GM20431 (cell line): ENCODE results near the gene CPNE1.

Source experiments
- in situ Hi-C: fragments of 300-500 bp; cut with MseI, MboI; formaldehyde crosslinking; loops from one replicate; pipeline ENCODE4 v1.15.0; 2020; ENCODE audit warnings: low sequenced_read_pairs; ENCODE audit not compliant: unreplicated experiment

The CPNE1 gene

DNA sequence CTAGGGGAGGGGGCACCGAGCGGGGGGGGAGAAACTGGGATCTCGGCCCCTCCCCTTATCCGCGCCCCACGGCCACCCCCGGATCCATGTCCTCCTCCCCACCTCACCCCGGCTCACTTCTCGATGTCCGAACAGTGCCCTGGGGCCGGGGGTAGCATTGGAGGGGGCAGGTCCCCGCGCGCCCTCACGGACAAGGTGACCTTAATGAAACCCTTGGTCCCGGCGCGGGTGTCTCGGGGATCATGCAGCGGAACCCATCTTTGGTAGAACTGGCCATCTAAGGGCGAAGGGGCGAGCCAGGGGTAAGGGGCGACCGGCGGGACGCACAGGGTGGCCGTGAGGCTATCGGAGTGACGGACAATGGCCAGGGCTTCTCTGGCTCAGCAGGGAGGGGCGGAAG lies 62.7 kb downstream of the CPNE1 start:
- in situ Hi-C loops = no loop called here

DNA sequence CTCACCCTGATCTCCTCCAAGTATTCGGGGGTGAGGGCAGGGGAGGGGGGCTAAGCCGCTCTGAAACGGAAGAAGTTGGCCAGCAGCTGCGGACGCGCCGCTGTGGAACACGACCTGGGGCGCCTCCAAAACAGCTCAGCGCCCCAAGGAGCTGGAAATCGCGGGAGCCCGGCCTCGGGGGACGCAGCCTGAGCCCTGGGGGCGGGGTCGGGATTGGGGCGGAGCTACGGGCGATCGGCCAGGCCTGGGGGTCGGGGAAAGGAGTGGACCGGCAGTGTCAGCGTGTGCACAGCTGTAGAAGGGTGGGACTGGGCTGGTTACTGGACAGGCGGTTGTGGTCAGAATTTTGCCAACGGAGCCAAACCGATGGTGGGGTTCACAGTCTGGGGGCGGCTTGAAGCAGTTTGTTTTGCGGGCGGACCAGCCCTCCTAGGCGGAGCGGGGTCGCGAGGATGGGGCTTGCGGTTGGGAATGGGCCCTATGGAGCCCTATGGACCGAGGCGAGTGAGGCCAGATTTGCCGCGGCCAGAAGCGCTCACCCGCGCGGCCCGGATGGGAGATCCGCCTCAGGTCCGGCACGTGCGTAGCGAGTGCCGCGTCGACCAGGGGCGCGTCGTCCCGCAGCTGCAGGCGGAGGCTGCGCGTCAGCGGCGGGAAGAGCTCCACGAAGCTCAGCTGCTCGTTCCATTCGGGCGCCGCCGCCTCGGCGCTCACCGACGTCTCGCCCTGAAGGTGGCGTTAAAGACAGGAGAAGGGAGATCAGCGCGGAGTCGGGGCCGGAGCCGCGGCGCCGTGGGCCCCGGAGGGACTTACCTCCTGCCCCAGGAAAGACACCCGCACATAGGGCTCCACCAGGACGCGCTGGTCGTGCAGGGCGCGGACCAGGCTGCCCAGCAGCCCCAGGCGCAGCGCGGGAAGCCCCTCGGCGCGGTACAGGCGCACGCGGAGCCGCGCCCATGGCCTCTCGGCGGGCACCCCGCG lies 63.4 kb downstream of the CPNE1 start:
- in situ Hi-C loops = no loop called here

DNA sequence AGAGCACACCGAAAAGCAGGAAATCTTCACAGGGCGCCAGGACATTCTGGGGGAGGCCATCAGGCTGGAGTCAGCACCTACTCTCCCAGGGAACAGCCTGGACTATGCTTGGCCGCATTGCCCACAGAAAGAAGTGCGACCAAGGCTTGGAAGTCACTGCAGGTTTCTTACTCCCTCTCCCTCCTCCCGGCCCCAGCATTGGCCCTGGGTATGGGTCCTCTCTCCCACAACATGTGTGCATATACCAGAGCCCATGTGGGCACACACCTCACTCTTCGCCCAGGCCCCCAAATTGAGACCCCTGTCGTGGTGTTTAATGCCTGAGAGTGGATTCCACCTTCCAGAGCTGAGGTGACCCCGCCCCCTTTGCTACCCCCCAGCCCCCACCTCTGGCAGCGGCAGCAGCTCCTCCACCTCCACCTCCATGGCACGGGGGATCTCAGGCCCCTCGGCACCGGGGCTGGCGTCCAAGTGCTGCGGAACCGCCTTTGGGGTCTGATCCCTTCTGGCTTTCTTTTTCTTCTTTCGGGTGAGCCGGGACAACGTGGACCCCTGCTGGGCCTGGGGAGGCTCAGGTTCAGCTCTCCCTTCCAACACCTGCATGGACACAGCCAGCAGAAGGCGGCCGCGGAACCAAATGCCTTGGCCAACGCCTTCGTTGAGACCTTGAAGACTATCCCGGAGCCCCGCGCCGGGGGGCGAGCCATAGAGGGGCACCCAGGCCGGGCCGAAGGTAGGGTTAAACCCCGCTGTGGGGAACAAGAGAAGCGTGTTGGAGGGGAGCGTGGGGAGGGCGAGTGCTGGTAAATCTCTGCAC lies 64.3 kb downstream of the CPNE1 start:
- in situ Hi-C loops = no loop called here

DNA sequence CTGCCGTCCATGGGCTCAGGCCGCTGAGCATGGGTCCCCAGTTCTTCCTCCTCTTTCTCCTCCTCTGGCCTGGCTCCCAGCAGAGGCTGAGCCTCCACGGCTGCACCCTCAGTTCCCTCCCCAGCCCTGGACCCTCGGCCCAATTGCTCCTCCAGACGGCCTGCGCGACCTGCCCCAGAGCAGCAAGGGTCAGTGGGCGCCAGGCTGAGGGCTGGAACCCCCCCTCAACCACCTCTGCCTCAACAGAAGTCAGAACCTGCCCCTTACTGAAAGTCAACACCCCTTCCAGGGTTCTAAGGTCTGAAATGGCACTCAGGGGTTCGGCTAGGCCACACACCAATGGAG lies 65.0 kb downstream of the CPNE1 start:
- in situ Hi-C loops = no loop called here

DNA sequence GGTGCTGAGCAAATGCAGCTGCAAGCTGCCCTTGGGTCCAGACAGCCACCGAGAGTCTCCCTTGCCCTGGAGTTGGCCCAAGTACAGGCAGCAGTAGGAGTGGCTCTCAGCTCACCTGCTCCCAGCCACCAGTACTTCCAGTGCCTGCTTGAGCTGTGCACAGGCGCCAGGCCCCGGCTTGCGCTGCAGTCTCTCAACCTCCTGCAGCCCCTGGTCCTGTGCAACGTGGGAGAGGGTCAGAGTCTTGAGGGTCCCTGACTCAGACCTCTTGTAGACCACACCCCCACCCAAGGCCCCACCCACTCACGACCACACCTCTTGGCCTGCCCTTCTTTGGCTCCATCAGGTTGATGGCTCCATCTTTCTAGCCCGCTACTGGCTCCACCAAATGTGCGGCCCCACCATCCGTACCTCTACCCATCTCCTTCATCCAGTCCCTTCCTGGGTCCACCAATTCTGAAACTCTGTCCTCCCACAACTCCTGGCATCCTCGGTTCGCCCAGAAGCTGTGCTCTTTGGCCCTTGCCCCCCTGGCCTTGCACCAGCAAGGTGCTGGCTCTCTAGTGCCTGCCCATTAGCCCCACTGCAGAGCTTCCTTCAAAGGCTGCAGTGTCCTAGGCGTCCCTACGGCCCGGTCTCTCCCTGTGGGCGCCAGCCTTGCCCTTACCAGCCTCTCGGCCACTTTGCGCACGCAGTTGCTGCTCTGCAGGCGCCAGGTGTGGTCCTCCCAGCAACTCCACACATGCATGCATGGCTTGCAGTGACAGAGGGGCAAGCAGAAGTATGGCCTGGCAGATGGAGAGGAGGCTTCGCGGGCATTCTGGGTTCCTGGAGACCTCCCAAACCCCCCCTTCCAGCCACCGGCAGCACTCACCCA lies 65.6 kb downstream of the CPNE1 start:
- in situ Hi-C loops = no loop called here

DNA sequence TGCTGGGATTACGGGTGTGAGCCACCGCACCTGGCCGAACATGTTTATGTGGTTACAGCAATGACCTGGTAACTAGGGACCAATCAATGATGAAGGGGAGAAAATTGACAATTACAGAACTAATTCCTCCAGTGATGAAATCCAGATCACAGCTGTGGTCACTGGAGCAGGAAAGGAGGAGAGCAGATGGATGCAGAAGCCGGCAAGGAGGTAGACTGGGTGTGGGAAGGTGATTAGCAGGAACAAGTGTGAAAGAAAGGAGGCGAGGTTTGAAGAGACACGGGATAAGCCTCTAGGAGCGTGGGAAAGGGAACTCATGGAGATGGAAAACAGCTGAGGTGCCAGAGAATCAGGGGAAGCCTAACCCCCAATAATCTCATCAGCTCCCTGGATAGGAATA lies 66.2 kb downstream of the CPNE1 start:
- in situ Hi-C loops = no loop called here

DNA sequence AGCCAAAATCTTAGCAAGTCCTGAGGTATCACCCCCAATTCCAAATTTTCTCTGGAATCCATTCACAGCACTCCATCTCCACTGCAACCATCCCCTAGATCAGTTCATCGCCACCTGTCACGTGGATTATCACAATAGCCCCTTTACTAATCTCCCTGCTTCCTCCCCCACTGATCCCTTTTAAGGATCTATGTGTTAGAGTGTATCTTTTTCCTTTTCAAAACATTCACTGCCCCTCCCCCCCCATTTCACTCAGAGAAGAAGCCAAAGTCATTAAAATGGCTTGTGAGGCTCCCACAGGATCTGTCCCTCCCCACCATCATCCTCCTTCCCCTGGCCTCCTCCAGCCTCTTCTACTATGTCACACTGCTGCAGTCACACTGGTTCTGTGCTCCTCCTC lies 67.5 kb downstream of the CPNE1 start:
- in situ Hi-C loops = no loop called here

DNA sequence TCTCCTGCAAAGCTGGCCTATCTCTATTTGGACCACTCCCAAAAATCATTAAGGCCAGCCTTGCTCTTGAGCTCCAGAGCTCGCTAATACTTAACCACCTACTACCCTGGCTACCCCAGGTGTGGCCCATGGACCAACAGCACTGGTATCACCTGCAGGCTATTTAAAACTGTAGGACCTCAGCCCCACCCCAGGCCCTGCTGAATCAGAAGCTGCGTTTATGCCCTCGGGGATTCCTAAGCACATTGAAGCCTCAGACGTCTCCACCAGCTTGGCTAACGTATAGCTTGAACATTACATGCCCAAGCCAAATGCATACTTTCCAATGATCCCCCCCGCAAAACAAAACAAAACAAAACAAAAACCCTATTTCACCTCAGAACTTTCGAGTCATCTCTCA lies 68.8 kb downstream of the CPNE1 start:
- in situ Hi-C loops = no loop called here

DNA sequence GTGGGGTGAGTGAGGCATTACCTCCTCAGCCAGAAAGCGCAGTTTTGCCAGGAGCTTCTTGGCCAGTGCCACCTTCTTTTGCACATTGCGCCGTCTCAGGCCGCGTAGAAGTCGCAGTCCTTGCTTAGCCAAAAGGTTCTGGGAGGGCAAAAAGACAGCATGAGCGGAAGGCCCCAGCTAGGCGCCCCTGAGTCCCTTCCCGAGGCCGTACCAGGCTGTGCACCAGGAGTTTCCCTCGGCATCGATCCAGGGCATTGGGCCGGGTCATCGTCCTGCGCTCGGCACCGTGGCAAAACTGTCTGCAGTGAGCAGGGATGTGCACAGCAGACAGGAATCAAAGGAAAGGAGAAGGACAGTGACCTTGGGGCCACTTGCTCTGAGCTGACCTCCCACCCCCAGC lies 69.2 kb downstream of the CPNE1 start:
- in situ Hi-C loops = no loop called here

DNA sequence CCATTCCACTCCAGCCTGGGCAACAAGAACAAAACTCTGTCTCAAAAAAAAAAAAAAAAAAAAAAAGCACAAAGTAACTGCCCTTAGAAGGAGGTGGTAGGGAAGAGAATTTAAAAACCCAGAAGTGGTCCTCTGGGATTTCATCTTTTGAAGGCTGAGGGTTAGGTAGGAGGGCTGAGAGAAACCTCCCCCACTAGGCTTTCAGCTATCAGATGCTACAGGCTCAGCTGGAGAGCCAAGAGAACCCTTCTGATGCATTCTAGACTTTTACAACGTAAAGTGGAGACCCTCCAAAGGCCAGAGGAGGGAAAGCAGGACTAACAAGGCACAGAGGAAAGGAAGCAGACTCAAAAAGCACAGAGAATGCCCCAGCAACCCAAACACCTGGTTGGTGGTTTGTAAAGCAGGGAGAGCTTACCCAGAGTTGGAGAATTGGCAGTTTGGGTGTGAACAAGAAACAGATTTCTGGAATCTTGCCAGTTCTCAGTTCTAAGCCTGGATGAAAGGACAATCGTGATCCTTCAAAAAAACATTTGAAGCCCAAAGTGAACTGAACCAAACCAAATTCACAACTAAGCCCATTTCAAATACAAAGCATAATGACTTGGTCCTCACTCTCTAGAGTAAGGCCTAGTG lies 72.2 kb downstream of the CPNE1 start:
- in situ Hi-C loops = no loop called here

DNA sequence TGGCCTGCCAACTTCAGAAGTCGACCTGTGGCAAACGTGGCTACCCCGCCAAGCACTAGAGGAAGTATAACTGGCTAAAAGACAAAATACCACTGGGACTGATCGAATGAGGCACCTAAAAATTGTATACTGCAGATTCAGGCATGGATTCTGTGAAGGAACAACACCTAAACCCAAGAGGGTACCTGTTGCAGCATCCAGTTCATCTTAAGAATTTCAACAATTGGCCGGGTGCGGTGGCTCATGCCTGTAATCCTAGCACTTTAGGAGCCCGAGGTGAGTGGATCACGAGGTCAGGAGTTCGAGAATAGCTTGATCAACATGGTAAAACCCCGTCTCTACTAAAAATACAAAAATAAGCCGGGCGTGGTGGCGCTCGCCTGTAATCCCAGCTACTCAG lies 76.3 kb downstream of the CPNE1 start:
- in situ Hi-C loops = no loop called here

DNA sequence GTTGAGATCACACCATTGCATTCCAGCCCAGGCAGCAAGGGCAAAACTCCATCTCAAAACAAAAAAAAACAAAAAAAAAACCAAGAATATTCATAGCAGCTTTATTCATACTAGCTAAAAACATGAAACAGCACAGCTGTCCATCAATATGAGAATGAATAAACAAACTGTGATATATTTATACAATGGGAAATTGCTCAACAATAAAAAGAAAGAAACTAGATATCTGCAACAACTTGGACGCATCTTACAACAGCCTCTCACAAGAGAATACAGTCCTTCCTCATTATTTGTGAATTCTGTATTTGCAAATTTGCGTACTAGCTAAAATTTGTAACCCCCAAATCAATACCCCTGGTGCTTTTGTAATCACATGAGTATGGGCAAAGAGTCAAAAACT lies 77.3 kb downstream of the CPNE1 start:
- in situ Hi-C loops = no loop called here

DNA sequence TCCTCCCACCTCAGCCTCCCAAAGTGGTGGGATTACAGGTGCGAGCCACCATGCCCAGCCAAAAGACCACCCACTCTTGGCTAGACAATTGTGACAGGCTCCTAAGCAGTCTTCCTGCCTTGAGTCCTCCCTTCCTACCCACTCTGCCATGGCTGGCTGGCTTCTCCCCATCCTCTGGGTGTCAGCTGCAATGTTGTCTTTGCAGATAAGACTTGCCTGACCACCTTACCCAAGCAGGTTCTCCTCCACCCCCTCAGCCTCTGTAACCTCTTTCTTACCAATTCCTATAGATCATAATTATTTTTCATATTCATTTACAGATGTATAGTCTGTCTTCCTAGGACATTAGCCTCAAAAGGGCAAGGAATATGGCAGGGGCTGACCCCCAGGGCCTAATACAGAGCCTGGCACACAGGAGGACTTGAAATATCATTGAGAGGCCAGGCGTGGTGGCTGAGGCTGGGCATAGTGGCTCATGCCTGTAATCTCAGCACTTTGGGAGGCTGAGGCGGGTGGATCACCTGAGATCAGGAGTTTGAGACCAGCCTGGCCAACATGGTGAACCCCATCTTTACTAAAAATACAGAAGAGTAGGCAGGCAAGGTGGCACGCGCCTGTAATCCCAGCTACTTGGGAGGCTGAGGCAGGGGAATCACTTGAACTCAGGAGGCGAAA lies 77.8 kb downstream of the CPNE1 start:
- in situ Hi-C loops = no loop called here

DNA sequence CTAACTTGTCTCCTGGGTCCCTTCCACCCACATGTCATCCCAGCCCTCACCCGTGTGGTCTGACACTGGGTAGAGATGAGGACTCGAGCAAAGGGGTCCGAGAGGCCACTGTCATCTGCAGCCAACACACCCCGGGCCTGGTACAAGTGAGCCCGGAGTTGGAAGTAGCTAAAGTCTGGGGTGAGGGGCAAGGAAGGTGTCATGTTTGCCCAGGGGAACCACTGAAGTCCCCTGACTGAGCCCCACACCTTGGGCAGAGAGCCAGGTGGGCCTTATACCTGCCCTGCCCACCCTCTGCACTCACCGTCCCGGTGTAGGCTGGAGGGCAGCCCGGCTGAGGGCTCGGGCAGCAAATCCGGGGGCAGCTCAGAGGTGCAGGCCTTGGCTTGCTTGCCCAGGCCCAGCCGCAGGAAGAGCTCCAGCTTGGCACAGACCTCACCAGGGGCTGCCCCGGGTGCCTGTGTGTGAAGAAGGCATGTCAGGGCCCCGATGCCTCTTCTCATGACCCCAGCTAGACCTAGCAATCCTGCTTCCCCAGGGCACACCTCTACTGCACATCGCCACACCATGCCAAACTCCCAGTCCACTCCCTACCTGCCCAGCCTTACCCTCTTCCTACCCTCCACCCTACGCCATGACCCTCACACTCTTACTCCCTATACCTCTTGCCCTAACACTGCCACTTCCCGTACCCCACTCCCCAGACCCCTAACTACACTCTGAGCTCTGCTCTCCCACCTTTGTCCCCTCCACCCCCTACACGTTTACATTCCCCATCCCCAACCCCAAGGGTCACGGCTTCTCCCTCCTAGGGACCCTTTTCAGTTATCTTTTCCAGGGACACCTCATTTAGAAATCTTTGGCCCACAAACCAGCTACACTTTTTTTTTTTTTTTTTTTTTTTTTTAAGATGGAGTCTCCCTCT lies 80.8 kb downstream of the CPNE1 start:
- in situ Hi-C loops = no loop called here

DNA sequence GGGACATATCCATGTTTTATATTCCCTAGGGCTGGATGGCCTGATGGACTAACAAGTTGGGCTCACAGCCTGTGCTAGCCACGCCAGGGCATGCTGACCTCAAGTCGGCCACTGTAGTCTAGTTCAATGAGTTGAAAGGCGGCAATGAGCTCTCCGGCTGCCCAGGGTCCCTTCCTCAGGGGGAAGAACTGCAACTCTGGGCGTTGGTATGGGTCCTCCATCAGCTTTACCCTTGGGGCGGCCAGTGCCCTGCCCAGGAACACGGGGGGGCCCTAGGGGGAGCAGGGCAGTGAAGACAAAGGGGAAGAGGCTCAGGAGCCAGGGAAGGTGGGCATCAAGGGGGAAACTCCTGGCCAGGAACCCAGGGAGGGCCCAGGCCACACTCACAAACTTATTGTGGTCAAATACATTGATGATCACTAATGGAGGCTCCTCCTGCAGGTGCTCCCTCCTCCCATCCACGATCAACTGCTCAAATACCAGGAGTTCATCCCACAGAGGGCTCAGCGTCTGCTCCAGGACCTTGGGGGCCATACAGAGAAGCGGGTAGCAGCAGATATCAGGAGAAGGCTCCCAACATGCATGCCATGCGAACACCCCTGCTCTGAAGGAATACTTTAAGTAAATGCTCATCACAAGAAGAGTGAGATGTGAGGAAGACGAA lies 81.8 kb downstream of the CPNE1 start:
- in situ Hi-C loops = no loop called here

DNA sequence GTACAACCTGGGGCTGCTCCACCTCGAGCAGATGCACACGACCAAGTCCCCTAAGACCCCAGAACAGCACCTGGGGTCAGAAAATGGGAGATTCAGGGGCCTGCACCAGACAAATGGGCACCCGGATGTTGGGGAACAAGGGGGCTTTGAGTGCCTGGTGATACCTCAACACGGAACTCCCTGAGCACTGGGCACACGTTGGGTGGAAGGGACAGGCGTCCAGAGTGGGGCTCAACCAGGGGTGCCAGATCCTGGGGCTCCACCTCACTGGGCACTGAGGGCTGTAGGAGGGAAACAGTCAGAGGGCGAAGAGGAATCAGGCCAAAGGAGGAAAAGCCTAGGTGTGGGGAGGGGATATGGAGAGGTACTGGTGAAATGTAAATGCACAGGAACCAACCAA lies 82.6 kb downstream of the CPNE1 start:
- in situ Hi-C loops = no loop called here

DNA sequence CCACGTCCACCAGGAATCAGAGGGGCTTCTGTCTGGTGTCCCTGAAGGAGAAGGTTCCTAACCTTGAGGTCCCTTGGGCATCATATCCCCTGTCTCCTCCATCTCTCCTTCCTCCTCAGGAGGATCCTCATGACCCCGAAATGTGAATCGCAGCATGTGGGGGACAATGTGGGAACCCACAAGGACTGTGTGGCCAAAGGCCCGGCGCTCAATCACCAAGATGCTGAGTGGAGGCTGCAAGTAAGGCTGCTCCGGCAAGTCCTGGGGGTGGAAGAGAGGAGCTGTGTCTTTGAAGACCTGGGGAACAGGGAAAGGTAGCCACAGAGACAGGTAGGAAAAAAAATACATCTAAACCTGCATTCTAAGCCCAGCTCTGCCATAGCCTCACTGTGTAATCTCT lies 85.5 kb downstream of the CPNE1 start:
- in situ Hi-C loops = no loop called here

DNA sequence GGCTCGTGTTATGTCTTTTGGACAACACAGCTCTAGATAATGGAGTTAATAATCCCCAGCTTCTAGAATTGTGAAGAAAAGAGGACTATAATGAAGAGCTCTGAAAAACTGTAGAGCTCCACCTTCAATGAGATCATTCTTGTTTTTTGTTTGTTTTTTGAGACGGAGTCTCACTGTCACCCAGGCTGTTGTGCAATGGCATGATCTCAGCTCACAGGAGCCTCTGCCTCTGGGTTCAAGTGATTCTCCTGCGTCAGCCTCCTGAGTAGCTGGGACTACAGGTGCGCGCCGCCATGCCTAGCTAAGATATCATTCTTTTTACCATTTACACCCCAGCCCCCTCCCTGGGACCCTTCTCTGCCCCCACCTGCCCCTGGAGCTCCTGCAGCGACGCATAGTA lies 86.2 kb downstream of the CPNE1 start:
- in situ Hi-C loops = no loop called here
